Hepatocyte (in vitro differentiated cells): ENCODE data around the gene TUBB2B. TPM values are rescaled to one million over a fixed set of nuclear protein-coding genes. Genes with fewer than 3 reads are reported as not detected.

ENCODE experiments used
- DNase-seq: peaks from one replicate; pipeline ENCODE4 v3.0.0-alpha.2; 2016; ENCODE audit warnings: low spot score
- H2AFZ ChIP-seq: fragments of 200-600 bp; sonication (generic); 2 replicates; pipeline ENCODE4 v1.6.0; 2016; ENCODE audit warnings: antibody characterized with exemption, mild to moderate bottlenecking
- H3K27ac ChIP-seq: fragments of 200-600 bp; sonication (generic); 2 replicates; pipeline ENCODE4 v1.5.1; 2016; ENCODE audit warnings: mild to moderate bottlenecking
- H3K27me3 ChIP-seq: fragments of 200-600 bp; sonication (generic); 2 replicates; pipeline ENCODE4 v1.6.1; 2016
- H3K36me3 ChIP-seq: fragments of 200-600 bp; sonication (generic); replicated peaks from 2 replicates; pipeline ENCODE4 v1.5.1; 2016; ENCODE audit warnings: low read depth; ENCODE audit not compliant: insufficient read depth
- H3K4me1 ChIP-seq: fragments of 200-600 bp; sonication (generic); 2 replicates; pipeline ENCODE4 v1.5.1; 2016; ENCODE audit warnings: mild to moderate bottlenecking, moderate library complexity; ENCODE audit not compliant: insufficient read depth
- H3K4me2 ChIP-seq: fragments of 200-600 bp; sonication (generic); 2 replicates; pipeline ENCODE4 v1.6.0; 2016
- H3K4me3 ChIP-seq: fragments of 200-600 bp; sonication (generic); 2 replicates; pipeline ENCODE4 v1.5.1; 2016; ENCODE audit warnings: mild to moderate bottlenecking
- H3K79me2 ChIP-seq: fragments of 200-600 bp; sonication (generic); 2 replicates; pipeline ENCODE4 v1.6.0; 2017; ENCODE audit warnings: mild to moderate bottlenecking
- H3K9me2 ChIP-seq: fragments of 200-600 bp; sonication (generic); replicated peaks from 2 replicates; pipeline ENCODE4 v1.6.0; 2017; ENCODE audit warnings: mild to moderate bottlenecking; ENCODE audit not compliant: insufficient read depth
- H3K9me3 ChIP-seq: fragments of 200-600 bp; sonication (generic); 2 replicates; pipeline ENCODE4 v1.5.1; 2016; ENCODE audit warnings: low read depth, mild to moderate bottlenecking
- H4K20me1 ChIP-seq: fragments of 200-600 bp; sonication (generic); 2 replicates; pipeline ENCODE4 v1.6.0; 2016; ENCODE audit warnings: mild to moderate bottlenecking; ENCODE audit not compliant: insufficient read depth, poor library complexity, severe bottlenecking
- CTCF ChIP-seq: fragments of 200-600 bp; sonication (generic); IDR thresholded peaks from 2 replicates; pipeline ENCODE4 v1.5.1; 2016; ENCODE audit warnings: antibody characterized with exemption, mild to moderate bottlenecking; ENCODE audit not compliant: poor library complexity
- EZH2 ChIP-seq: fragments of 200-600 bp; sonication (generic); IDR thresholded peaks from 2 replicates; pipeline ENCODE4 v1.6.1; 2016; ENCODE audit warnings: antibody characterized with exemption, mild to moderate bottlenecking, borderline replicate concordance
- EZH2phosphoT487 ChIP-seq: fragments of 200-600 bp; sonication (generic); IDR thresholded peaks from one replicate; pipeline ENCODE4 v1.6.1; 2018; ENCODE audit warnings: antibody characterized with exemption, mild to moderate bottlenecking, low read depth, moderate library complexity; ENCODE audit not compliant: unreplicated experiment, severe bottlenecking
- WGBS: methylation state at CpG from one replicate; pipeline ENCODE4 v1.1.6; 2016; ENCODE audit warnings: low lambda C conversion rate; ENCODE audit errors: missing lambda C conversion rate; 5-methylcytosine and 5-hydroxymethylcytosine counted together
- polyA plus RNA-seq: library from polyadenylated mRNA; unstranded; fragments of >200 nt; fragmentation: Nextera tagmentation; extraction: Ambion mirVana; gene quantifications from 2 replicates; pipeline ENCODE4 v1.2.1, GENCODE V29; 2016
- total RNA-seq: library from RNA; depleted of rRNA; stranded (reverse); fragments of >200 nt; gene quantifications from 2 replicates; pipeline ENCODE4 v1.2.3, GENCODE V29; 2014

The TUBB2B gene
- total and polyA plus RNA-seq, 2 experiments from 2014 or later, result 36.4 to 72.0 TPM

- DNase-seq, result peak; percentile 56
- peaks cover 48% of the 10 kb centered on the region for H3K27me3 ChIP-seq
- H3K79me2 ChIP-seq, result peaks cover 7% of the 10 kb centered on the region
- H2AFZ ChIP-seq, result peak overlapping the region; percentile 29
- H3K4me1 ChIP-seq, result peaks cover 14% of the 10 kb centered on the region
- peak overlapping the region; percentile 52 for H3K27ac ChIP-seq
- no peaks in the 10 kb centered on the region for H3K36me3 ChIP-seq
- H3K4me2 ChIP-seq, result peak overlapping the region; percentile 81
- H4K20me1 ChIP-seq, result peaks cover 3% of the 10 kb centered on the region
- H3K9me2 ChIP-seq, result no peaks in the 10 kb centered on the region
- H3K4me3 ChIP-seq, result peak overlapping the region; percentile 66
- TF ChIP-seq CTCF (no peak), EZH2phosphoT487 (no peak), EZH2 (peak; percentile 62)
- H3K9me3 ChIP-seq, result no peaks in the 10 kb centered on the region
- 3% methylated on average over 29 of the region's 38 CpGs for WGBS
Observed at GRCh38 chr6:3228046-3228671, 706 bp upstream of the TUBB2B start.

GRCh38 chr6:3226481-3227362 is 731 bp downstream of the TUBB2B start:
- H3K27ac ChIP-seq, result peak overlapping the region; percentile 62
- H2AFZ ChIP-seq, result peak overlapping the region; percentile 29
- H4K20me1 ChIP-seq, result peaks cover 3% of the 10 kb centered on the region
- no peaks in the 10 kb centered on the region for H3K9me3 ChIP-seq
- peaks cover 39% of the 10 kb centered on the region for H3K27me3 ChIP-seq
- no peaks in the 10 kb centered on the region for H3K36me3 ChIP-seq
- peak overlapping the region; percentile 66 for H3K4me3 ChIP-seq
- H3K4me1 ChIP-seq, result peaks cover 14% of the 10 kb centered on the region
- 2% methylated on average over 49 of the region's 54 CpGs for WGBS
- H3K9me2 ChIP-seq, result no peaks in the 10 kb centered on the region
- peaks cover 7% of the 10 kb centered on the region for H3K79me2 ChIP-seq
- H3K4me2 ChIP-seq, result peak overlapping the region; percentile 81
- peak; percentile 73 for DNase-seq
- TF ChIP-seq EZH2phosphoT487, result no peak
- no peak for TF ChIP-seq EZH2
- TF ChIP-seq CTCF, result no peak

GRCh38 chr6:3226042-3226441 is 1.4 kb downstream of the TUBB2B start:
- H3K4me3 ChIP-seq, result no peak overlapping the region
- H2AFZ ChIP-seq, result no peak overlapping the region
- H3K27me3 ChIP-seq, result peaks cover 39% of the 10 kb centered on the region
- H3K27ac ChIP-seq, result no peak overlapping the region
- no peaks in the 10 kb centered on the region for H3K36me3 ChIP-seq
- peaks cover 14% of the 10 kb centered on the region for H3K4me1 ChIP-seq
- no peaks in the 10 kb centered on the region for H3K9me2 ChIP-seq
- H3K9me3 ChIP-seq, result no peaks in the 10 kb centered on the region
- no peak for TF ChIP-seq EZH2phosphoT487
- DNase-seq, result no peak
- H3K79me2 ChIP-seq, result peaks cover 7% of the 10 kb centered on the region
- H4K20me1 ChIP-seq, result peaks cover 3% of the 10 kb centered on the region
- peak overlapping the region; percentile 81 for H3K4me2 ChIP-seq
- WGBS, result 86% methylated on average over 10 of the region's 10 CpGs
